ENCODE data around the gene KCNAB2. TPM values are rescaled to one million over a fixed set of nuclear protein-coding genes. Genes with fewer than 3 reads are reported as not detected.

The KCNAB2 gene
- total RNA-seq, 1 experiment from 2014 or later: 4.7 TPM

DNA sequence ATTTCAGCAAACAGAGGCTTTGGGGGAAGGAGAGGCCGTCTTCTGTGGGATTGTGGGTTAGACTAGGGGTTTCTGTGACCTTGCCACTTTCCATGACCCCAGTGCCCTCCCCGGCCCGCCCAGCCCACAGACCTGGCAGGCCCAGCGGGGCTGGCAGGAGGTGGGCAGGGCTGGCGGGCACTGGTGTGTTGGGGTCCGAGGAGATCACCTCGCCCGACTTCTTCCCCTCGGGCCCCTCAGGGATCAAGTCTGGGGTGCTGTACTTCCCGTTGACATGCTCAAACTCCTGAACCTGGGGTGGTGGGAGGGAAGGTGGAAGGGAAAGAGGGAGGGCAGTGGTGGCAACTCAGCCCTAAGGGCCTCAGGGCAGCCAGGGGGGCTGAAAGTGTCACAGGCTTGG lies 78.1 kb downstream of the KCNAB2 start:
- BruUV-seq (replicated peaks): no TSS peak
- no peak for DNase-seq
- H3K27ac Mint-ChIP-seq (ENCODE audit: unreplicated experiment): no peak overlapping the region
- H3K4me1 Mint-ChIP-seq (ENCODE audit: low read depth, unreplicated experiment): peaks cover 7% of the 10 kb centered on the region
- H3K4me3 Mint-ChIP-seq (ENCODE audit: low read depth, unreplicated experiment): no peak overlapping the region
- H3K27me3 Mint-ChIP-seq (ENCODE audit: unreplicated experiment): peaks cover 25% of the 10 kb centered on the region
- H3K9me3 Mint-ChIP-seq (ENCODE audit: low read depth, unreplicated experiment): no peaks in the 10 kb centered on the region
- TF ChIP-seq, protein P1, sequence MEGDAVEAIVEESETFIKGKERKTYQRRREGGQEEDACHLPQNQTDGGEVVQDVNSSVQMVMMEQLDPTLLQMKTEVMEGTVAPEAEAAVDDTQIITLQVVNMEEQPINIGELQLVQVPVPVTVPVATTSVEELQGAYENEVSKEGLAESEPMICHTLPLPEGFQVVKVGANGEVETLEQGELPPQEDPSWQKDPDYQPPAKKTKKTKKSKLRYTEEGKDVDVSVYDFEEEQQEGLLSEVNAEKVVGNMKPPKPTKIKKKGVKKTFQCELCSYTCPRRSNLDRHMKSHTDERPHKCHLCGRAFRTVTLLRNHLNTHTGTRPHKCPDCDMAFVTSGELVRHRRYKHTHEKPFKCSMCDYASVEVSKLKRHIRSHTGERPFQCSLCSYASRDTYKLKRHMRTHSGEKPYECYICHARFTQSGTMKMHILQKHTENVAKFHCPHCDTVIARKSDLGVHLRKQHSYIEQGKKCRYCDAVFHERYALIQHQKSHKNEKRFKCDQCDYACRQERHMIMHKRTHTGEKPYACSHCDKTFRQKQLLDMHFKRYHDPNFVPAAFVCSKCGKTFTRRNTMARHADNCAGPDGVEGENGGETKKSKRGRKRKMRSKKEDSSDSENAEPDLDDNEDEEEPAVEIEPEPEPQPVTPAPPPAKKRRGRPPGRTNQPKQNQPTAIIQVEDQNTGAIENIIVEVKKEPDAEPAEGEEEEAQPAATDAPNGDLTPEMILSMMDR (IDR thresholded peaks at IDR 0.05; ENCODE audit: unreplicated experiment): no peak
- CTCF ChIA-PET: no interaction called here
- intact Hi-C loops (cut with micrococcal nuclease; ENCODE audit: unreplicated experiment): no loop called here
- H3K36me3 Mint-ChIP-seq (ENCODE audit: insufficient read depth, unreplicated experiment): peaks cover 5% of the 10 kb centered on the region

DNA sequence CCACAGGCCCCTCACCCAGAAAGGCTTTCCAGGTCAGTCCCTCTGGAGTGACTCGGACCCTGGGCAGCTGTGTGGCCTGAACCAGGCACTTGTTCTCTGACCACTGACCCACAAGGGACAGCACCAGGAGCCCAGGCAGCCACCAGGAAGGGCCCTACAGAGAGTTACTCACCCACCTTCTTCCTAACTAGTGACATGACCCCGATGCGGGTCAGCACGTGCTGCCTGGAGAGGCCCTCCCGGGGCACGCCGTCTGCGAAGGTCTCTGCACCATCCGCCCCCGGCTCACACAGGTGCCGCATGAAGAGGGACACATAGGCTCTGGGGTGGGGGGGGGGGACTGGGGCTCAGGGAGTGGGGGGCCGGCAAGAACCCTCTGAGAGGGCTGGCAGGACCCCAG lies 78.7 kb downstream of the KCNAB2 start:
- peaks cover 25% of the 10 kb centered on the region for H3K27me3 Mint-ChIP-seq (ENCODE audit: unreplicated experiment)
- no TSS peak for BruUV-seq (replicated peaks)
- H3K4me1 Mint-ChIP-seq (ENCODE audit: low read depth, unreplicated experiment): peaks cover 7% of the 10 kb centered on the region
- TF ChIP-seq, protein P1 (IDR thresholded peaks at IDR 0.05; ENCODE audit: unreplicated experiment): no peak
- no peak overlapping the region for H3K4me3 Mint-ChIP-seq (ENCODE audit: low read depth, unreplicated experiment)
- intact Hi-C loops (cut with micrococcal nuclease; ENCODE audit: unreplicated experiment): no loop called here
- DNase-seq: no peak
- peaks cover 5% of the 10 kb centered on the region for H3K36me3 Mint-ChIP-seq (ENCODE audit: insufficient read depth, unreplicated experiment)
- CTCF ChIA-PET: no interaction called here
- H3K9me3 Mint-ChIP-seq (ENCODE audit: low read depth, unreplicated experiment): no peaks in the 10 kb centered on the region
- H3K27ac Mint-ChIP-seq (ENCODE audit: unreplicated experiment): no peak overlapping the region

DNA sequence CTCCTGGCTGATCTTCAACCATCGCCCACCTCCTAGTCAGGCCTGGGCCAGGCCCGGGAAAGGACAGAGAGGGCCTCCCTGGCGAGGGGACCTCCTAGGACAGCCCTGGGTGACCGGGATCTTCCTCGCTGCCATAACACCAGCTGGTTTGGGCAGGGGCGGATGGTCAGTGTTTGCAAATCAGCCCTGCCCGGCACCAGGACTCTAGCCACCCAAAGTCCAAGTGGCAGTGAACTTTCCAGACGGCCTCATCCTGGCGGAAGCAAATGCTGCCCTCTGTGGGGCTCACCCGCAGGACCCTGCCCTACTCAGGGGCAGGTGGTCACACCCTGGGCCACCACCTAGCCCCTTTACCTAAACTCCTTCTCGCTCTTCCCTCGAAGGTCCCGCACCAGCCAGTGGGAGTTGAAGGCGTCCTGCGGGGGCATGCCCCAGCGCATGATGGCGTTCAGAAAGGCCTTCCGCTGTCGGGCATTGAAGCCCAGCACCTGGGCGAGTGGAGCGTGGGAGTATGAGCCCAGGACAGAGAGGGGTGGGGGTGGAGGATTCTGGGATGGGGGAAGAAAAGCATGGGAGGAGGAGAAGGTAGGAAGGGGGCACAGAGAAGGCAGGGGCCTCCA lies 79.2 kb downstream of the KCNAB2 start:
- CTCF ChIA-PET: no interaction called here
- TF ChIP-seq, protein P1 (IDR thresholded peaks at IDR 0.05; ENCODE audit: unreplicated experiment): no peak
- Mint-ChIP-seq H3K4me1 (ENCODE audit: low read depth, unreplicated experiment) (peaks cover 7% of the 10 kb centered on the region), H3K9me3 (ENCODE audit: low read depth, unreplicated experiment) (no peaks in the 10 kb centered on the region), H3K27me3 (ENCODE audit: unreplicated experiment) (peaks cover 29% of the 10 kb centered on the region), H3K4me3 (ENCODE audit: low read depth, unreplicated experiment) (no peak overlapping the region), H3K36me3 (ENCODE audit: insufficient read depth, unreplicated experiment) (peaks cover 5% of the 10 kb centered on the region), H3K27ac (ENCODE audit: unreplicated experiment) (no peak overlapping the region)
- no TSS peak for BruUV-seq (replicated peaks)
- intact Hi-C loops (cut with micrococcal nuclease; ENCODE audit: unreplicated experiment): no loop called here
- no peak for DNase-seq

DNA sequence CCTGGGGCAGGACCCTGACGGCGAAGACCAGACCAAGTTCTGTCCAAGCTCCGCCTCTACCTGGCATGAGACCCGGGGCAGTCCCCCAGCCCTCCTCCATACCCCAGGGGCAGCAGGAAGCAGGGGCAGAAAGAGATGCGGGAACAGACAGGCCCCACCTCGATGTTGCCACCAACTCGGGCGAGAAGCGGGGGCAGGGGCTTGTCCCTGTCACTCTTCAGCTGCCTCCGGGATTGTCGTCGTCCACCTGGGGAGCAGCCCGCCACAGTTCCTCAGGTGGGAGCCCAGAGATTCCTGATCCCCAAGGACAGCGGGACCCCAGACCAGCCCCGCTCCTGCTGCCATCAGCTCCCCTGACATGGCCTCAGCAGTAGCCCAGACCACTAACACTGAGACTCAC lies 79.7 kb downstream of the KCNAB2 start:
- CTCF ChIA-PET: no interaction called here
- no peak overlapping the region for H3K27ac Mint-ChIP-seq (ENCODE audit: unreplicated experiment)
- H3K4me3 Mint-ChIP-seq (ENCODE audit: low read depth, unreplicated experiment): no peak overlapping the region
- intact Hi-C loops (cut with micrococcal nuclease; ENCODE audit: unreplicated experiment): no loop called here
- TF ChIP-seq, protein P1 (IDR thresholded peaks at IDR 0.05; ENCODE audit: unreplicated experiment): no peak
- BruUV-seq (replicated peaks): no TSS peak
- H3K4me1 Mint-ChIP-seq (ENCODE audit: low read depth, unreplicated experiment): peaks cover 7% of the 10 kb centered on the region
- no peaks in the 10 kb centered on the region for H3K9me3 Mint-ChIP-seq (ENCODE audit: low read depth, unreplicated experiment)
- no peak for DNase-seq
- peaks cover 34% of the 10 kb centered on the region for H3K27me3 Mint-ChIP-seq (ENCODE audit: unreplicated experiment)
- H3K36me3 Mint-ChIP-seq (ENCODE audit: insufficient read depth, unreplicated experiment): peaks cover 5% of the 10 kb centered on the region
